ENCODE data around the gene FAM180B.

- TF ChIP-seq CTCF (IDR thresholded peaks at IDR 0.05) (no peak), POLR2A (IDR thresholded peaks at IDR 0.05) (no peak)
Observed at GRCh38 chr11:47571357-47571729, 15.1 kb upstream of the FAM180B start.

Data from esophagus squamous epithelium (tissue), 4 donors.